HG02943 (cell line): Measurements from ENCODE around the gene FAM20A.

Experiments
- ATAC-seq: cut with Tn5 transposase; IDR thresholded peaks from one replicate; pipeline ENCODE4 v1.9.1; 2021; ENCODE audit warnings: mild to moderate bottlenecking, low read depth, moderate library complexity; ENCODE audit not compliant: unreplicated experiment

The FAM20A gene

DNA sequence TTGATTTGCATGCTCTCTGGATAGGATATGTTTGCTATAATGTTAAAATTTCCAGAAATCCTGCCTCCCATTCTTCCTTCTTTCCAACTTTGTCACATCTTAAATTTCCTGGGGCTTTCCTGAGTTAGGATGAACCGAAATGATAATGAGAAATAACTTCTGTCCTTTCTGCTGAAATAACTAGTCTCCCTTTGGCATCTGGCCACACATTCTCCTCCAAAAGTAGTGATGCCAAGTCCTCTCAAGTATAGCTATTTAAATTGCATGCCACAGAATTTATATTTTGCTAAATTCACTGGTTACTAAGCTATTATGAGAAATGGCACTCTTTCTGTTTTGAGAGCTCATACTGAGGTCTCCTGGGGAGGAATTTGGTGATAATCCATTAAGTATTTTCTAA, 30.6 kb downstream of the FAM20A start:
- ATAC-seq = no peak

DNA sequence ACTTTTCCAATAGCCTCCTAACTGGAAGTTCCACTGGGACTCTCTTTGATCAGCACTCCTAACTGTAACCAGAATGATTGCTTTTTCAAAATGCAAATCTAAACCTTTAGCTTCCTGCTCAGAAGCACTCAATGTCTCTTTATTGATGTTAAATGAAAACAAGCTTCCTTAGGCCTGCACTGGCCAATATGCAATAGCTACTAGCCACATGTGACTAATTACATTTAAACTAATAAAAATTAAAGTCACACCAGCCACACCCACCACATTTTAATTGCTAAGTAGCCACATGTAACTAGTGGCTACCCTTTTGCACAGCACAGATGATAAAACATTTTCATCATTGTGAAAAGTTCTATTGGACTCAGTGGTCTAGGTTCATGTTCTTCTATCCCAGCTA, 31.8 kb downstream of the FAM20A start:
- no peak for ATAC-seq

DNA sequence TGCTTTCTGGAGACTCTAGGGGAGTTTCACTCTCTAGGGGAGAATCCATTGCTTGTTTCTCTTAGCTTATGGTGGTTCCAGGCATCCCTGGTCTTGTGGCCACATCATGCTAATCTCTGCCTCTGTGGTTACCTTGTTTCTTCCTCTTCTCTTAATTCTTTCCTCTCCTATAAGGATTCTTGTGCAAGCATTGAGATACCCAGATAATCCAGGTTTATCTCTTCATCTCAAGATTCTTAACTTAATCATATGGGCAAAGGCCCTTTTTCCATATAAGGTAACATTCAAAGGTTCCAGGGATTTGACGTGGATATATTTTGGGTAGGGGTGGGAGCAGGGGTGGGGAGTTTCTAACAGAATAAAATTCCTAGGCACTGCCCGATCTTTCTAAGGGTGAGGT, 32.6 kb downstream of the FAM20A start:
- ATAC-seq = no peak

DNA sequence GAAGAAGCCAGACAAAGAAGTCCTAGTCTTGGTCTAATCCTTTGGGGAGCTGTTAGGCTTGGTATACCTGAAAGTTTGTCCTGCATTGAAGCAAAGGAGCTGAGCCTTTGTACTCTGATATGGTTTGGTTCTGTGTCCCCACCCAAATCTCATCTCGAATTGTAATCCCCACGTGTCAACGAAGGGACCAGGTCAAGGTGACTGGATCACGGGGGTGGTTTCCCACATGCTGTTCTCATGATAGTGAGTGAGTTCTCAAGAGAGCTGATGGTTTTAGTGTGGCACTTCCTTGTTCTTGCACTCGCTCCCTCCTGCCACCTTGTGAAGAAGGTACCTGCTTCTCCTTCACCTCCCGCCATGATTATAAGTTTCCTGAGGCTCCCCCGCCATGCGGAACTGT, 33.6 kb downstream of the FAM20A start:
- ATAC-seq = no peak

DNA sequence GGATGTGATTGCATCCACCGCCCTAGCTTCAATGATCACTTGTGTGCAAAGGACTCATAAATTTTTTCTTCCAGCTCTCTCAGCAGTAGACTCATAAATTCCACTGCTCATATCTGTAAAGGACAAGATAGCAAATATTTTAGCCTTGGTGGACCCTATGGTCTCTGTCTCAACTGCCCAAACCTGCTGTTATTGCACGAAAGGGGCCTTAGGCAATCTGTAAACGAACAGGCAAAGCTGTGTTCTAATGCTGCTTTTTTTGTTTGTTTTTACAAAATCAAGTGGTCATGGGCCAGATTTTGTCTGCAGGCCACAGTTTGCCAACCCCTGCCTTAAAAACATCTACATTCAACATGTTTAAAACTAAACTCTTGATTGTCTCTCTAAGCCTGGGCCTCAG, 34.1 kb downstream of the FAM20A start:
- ATAC-seq = no peak

DNA sequence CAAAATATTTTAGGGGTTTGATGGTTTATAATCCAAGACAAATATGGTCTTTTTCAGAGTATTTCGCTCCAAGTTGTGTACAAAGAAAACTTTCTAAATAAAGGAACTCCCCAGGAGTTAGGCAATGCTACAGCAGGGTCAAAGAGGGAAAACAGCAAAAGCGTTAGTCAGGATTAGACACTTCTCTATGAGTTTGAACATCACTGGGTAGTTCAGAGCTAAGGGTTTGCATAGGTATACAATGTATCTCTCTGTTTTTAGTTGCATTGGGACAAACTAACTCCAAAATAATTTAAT, 34.8 kb downstream of the FAM20A start:
- no peak for ATAC-seq

DNA sequence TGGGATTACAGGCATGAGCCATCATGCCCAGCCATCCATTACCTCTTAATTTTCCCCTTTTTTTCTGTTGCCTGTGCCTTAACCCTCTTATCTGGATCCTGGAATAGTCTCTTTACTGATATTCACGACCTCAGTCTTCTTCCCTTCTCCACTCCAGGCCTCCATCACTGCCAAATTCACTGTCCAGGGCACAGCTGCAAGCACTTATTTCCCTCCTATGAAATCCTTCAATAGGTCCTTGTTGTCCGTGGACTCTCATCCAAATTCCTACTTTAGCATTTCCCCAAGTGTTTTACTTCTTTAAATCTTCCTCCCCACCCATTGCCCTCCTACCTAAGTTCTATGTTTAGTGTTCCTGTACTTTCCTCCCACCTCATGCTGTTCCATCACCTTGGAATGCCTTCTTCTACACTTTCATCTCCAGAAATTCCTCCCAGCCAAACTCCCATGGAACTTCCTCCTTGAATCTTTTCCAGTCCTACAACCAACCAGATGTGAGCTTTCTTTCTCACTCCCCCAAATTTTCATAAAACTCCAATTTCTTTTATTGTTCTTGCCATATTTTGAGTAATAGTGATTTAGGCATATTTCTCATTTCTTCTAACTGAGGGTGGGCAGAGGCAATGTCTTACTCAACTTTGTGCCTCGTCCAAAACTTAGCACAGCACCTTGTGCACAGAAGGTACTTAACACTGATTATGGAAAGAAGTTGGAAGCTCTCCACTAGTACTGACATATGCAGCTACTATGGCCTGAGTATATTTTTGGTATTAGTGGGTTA, 35.3 kb downstream of the FAM20A start:
- ATAC-seq = no peak

DNA sequence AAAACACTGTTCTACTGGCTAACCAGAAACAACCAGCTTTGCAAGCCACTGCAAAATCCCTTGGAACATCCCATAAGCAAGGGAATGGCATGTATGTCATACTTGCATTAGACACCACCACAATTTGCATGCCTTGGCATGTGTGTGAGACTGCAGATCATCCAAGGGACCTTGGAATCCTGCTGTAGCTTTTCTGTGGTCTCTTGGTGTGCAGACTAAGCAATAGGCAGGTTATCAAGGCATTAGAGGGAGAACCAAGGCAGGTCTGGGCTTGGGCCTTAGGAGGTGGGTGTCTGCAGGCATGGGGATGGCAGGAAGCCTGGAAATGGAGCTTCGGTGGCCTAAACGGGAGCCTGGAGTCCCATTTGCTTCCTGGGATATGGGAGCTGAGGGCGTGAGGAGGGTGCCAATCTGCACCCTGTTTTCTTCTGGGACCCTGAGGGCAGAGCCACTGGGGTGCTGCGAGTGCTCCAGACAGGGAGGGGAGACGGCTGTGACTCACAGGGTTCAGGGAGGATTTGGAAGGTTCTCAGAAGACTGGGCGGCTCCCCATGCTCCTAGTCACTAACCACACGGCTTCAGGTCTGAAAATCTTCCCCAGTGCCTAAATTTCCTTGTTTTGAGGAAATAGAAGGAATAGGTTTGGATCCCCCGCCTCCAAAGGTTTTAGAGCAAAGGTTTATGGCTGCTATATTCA, 36.6 kb downstream of the FAM20A start:
- ATAC-seq = no peak

DNA sequence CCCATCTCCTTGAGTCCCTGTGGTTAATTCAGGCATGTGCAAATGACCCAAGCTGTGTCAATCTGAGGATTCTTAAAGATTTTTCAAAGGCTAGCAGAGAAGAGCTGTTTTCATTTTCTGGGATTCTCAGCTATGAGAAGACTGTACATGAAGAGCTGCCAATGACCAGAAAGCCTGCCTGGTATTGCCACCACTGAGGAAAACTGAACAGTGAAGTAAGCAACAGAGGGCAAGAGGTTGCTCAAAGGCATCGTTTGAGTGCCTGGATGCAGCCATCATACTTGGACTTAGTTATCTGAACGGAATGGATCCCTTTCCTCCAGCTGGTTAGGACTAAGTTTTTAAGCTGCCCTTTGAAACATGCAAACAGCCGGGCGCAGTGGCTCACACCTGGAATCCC, 38.4 kb downstream of the FAM20A start:
- no peak for ATAC-seq

DNA sequence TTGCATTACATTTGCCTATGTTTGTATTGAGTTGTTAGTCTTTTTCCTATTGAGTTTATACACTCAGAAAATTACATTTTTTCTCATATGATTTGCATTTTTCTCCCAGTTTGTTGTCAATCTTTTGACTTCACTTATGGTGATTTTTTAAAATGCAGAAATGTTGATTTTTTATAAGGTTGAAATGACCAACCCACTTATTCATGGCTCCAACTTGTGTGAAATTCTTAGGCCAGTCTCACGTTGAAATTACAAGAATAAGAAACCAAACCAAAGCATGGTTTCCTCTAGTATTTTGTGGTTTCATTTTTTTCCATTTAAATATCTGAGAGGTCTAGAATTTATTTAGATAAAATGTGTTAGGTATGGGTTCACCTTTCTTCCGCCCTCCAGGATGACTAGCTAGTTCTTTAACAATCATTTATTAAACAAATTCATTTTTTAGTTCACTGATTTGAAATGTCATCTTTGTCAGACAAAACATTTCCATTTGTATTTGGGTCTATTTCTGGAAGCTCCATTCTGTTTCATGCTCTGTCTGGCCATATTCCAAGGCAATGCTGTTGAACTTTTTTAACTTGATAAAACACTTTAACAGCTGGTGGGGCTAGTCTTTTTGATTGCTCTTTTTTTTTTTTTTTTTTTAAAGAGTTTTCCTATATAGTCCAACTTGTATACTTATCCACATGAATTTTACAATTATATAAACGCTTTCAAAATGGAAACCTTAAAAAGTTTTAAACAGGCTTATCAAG, 40.0 kb downstream of the FAM20A start:
- no peak for ATAC-seq

DNA sequence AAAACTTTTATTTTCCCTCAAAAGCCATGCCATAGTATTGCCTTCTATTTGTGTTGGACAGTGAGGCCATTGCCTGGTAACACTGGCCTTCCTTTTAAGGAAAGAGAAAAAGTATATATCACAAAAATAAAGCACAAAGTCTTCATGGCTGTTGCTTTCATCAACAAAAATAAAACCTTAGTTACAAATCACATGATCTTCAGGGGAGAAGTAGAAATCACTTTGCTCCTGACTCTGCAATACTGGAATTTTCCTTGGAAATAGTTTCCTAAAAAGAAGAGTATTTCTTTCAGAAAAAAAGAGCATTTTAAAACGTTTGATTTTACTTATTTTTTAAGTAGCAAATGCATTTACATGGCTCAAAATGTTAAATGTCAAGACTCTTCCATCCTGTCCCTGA, 41.9 kb downstream of the FAM20A start:
- ATAC-seq = no peak

DNA sequence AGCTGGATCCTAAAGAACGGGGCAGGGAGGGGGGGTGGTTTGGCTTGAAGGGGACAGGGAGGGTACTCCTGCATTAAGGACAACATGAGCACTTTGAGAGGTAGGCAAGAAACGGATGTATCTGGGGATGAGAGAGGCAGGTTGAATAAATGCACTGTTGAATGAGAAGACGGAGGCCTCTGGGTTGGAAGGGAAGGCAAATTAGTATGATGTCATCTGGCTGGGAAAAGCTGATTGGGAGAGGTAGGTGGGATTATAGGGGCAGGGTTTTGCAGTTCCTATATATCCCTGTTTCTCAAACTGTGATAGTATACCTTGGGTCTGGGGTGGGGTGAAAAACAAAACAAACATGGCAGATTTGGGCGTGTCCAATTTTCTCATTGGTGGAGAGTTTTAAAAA, 44.6 kb downstream of the FAM20A start:
- no peak for ATAC-seq

DNA sequence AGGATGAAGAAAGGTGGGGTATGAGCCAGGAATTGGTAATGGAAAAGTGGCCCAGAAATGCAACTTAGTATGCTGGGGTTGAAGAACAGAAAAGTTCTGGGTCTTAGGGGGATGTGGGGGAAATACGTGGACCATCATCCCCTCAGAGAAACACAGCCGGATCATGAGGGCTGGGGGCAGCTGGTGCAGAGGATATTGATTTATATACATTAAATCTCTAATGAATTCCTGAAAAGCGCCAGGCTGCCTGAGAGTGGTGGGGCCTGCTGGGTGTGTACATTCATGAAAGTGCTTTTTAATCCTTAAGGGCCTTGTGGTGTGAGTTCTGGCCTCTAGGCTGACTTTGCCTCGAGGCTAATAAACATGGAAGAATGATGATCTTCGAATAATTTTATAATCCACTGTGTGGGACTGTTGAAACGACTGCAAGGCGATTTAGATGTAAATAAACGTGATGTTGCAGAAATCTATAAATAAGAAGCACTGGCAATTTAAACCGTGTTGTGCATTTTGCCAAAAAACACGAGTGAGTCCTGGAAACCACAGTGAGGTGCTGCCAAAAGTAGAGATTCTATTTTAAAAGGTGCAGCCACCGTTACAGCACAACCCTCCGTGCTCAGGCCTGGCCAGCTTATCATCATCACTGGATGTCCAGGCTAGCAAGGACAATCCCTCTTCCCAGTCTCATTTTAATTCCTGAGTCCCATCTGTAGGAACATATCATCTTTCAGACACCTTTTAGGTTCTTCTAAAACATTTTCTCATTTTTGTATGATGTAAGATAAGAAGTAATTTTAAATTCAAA, 56.9 kb downstream of the FAM20A start:
- no peak for ATAC-seq

DNA sequence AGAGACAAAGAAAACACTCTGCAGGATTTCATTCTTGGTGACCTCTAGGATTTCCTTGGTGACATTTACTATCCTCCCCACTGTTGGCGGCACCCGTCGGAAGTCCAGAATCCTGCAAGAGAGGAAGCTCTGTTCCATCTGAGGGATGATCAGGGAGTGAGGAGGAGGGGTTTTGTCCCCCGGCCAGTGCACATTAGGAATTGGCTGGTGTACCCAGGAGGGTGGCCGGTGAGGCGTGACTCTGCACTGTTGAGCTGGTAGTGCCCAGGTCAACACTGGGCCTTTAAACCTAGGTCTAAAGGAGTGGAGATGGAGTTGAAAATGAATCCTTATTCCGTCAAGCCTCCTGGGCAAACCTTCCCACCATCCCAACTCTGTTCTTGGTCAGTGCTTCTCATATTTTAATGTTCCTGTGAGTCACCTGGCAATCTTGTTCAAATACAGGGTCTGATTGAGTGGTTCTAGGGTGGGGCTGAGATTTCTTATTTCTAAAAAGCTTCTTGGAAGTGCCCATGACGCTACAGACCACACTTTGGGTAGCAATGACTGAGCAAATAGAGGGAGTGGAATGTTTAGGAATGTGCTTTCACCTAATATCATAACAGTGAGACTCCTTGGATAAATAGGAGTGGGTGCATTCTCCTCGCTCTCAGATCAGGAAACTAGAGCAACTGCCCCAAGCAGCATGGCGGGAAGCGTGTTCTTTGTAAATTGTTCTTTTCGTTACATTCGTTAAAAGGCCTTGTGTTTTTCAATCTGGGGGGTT, 58.3 kb downstream of the FAM20A start:
- no peak for ATAC-seq

DNA sequence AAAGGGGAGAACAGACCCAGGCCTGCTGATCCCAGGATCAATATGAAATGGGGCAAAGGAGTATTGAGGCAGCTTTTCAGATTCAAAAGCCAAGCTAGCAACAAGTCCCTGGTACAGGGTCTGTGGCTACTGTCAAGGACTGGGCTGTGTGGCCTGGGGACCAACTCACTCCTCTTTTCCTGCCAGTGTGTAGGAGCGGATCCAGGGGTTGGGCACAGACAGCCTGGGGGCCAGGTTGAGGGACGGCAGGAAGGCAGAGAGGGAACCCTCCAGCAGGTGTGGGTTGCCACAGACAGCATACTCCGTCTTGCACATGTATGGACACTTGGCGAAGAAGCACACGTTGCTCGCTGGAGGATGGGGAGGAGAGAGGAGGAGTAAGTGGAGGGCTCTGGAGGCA, 59.4 kb downstream of the FAM20A start:
- no peak for ATAC-seq

DNA sequence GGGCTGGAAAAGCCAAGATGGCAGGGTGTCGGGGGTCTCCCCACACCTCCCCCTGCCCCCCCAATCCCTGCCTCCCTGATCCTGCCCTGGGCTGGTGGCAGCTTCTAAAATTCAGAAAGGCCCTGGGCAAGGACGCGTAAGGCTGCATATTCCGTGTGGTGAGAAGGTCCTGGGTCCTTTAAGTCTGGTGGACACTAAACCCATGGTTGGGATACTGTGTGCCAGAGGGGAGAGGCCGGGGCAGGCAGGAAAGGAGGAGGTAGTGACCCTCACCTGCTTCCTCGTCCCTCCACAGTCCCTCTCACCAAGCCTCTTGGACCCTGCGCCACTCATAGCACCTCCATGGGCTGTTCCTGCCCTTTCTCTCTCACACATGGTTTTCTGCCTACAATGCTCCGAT, 60.2 kb downstream of the FAM20A start:
- ATAC-seq = no peak

DNA sequence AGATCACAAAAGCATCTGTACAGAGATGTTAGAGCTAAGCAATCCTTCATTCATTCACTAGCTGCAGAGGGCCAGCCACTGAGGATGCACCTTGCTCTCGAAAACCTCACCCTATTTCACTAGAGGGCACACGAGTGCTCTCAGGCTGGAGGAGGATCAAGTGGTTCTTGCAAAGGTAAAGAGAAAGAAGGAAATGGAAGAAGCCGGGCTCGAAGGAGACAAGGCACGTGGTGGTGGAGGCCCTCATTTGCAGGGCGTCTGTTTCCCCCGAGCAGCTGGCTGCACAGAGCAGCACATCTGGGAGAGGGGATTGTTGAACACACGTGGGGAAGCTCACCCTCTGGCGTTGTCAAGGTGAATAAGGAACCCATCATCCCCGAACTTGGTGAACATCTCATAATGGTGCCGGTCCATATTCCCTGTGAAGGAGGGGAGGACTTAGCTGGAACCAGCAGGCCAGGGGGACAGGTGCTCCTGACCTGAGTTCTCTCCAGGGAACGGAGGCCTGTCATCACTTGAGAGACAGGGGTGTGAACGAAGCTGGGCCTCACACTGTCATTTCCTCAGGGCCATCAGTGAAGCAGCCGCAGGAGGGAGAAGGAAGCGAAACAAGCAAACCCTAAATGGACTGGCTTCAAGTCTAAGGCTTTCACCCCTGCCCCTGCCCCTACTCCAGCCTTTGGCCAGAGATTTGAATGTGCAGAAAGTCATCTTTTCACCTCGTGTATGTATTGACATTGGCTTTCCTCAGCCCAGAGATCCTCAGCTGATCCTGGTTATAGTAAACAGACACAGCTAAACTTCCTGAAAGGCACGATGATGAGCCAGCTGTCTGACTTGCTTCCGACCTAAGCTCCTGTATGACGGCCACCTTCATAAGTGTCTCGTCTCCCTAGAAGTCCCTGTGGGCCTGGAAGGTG, 61.4 kb downstream of the FAM20A start:
- ATAC-seq = no peak

DNA sequence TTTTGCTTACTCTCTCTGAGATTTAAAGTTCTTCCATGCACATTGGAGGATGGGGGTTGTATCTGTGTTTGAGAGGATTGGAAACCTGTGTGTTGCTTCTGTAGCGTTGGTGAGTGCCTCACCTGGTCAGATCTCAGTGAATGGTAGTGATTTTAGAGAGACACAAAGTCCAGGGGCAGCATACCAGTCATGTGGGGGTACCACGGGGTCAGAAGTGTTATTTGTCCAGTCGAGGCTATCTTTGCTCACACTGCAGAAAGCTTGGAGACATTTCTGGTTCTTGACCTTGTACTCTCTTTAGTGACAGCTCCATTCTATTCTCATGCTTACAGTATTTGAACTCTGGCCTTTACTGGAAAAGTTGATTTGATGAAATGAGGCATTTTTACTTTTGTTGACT, 65.2 kb downstream of the FAM20A start:
- no peak for ATAC-seq

DNA sequence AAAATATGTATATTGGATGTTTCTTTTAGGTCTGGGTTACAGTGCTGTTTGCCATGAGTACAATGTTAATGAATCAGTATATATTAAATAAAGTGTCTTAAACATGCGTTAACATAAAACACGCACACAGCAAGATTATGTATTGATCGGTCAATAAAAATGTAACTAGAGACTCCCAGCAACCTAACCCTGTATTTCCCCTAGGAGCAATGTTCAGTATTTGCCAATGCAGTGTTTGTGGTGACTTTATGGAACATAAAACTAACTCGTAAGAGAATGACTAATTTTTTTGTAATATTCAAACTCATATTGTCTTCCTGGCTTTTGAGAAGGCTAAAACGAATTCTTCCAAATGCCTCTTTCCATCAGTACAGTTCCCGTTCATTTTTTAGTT, 66.5 kb downstream of the FAM20A start:
- ATAC-seq = no peak
